IPS-NIHi11 (cell line): Measurements from ENCODE around the gene ZDHHC8.
A peak's percentile ranks its signal among the peaks of the same experiment; 100 is the strongest.

Experiments used
- DNase-seq: peaks from one replicate; pipeline ENCODE4 v3.0.0; 2012; ENCODE audit warnings: mixed read lengths, low spot score

Gene ZDHHC8

GRCh38 chr22:20142711-20143621 is 11.4 kb downstream of the ZDHHC8 start:
- no peak for DNase-seq

- DNase-seq = no peak
Observed at GRCh38 chr22:20143883-20144665, 12.5 kb downstream of the ZDHHC8 start.

DNA sequence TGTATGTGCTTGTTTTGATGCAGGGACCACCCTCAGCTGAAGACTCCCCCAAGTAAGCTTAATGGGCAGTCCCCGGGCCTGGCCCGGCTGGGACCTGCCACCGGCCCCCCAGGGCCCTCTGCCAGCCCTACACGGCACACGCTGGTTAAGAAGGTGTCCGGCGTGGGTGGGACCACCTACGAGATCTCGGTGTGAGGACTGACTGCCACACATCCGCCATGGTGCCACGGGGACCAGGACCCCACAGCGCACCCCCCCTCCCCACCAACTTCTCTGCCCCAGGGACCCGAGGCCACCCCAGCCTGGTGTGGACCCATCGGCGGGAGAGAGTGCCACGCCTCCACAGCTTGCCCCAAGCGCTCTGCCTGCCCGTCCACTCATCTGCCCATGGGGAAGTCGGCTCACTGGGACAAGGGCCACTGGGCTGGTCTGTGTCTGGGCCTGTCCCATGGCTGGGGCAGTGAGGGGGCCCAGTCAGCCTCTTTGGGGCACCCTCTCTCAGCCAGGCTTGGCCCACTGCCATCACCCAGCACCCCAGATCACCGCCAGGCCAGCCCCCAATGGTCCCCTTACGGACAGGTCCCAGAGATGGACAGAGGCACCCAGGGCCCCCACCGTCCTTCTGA is 13.7 kb downstream of the ZDHHC8 start:
- DNase-seq = no peak

DNA sequence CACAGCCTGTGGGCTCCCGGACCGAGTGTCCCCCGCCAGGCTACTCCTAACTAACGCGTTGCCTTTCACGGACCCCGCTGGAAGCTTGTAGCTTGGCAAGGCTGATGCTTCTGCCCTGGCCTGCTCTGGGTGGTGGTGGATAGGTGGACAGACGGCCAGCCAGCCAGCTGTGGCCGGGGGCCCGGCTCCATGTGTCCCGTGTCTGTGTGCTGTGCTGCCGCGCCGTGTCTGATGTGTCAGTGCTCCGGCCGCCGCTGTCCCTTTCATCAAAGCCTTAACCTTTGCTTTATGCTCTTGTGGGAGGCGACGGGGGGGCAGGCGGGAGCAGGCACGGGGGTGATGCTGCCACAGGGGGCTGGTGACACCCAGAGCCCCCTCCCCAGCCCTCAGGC is 14.2 kb downstream of the ZDHHC8 start:
- DNase-seq = no peak

DNA sequence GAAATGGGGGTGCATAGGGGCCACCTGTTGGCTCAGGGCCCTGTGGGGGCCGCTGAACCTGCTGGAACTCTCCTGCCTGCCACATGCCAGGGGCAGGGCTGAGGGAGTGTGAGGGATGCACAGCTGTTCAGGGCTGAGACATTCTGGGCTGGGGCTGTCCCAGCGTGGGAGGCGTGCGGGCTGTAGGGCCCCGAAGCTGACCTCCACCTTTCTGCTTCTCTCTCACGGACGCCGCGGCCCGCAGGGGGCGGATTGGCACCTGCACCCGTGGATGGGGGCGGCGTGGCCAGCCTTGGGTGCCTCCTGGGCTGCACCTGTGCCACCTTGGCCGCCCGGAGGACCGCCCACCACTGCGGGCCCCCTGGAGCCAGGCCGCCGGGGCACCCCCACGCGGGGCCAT is 15.2 kb downstream of the ZDHHC8 start:
- DNase-seq = no peak

- DNase-seq = no peak
Observed at GRCh38 chr22:20147237-20147988, 15.8 kb downstream of the ZDHHC8 start.

- no peak for DNase-seq
Observed at GRCh38 chr22:20148414-20148813, 16.8 kb downstream of the ZDHHC8 start.

DNA sequence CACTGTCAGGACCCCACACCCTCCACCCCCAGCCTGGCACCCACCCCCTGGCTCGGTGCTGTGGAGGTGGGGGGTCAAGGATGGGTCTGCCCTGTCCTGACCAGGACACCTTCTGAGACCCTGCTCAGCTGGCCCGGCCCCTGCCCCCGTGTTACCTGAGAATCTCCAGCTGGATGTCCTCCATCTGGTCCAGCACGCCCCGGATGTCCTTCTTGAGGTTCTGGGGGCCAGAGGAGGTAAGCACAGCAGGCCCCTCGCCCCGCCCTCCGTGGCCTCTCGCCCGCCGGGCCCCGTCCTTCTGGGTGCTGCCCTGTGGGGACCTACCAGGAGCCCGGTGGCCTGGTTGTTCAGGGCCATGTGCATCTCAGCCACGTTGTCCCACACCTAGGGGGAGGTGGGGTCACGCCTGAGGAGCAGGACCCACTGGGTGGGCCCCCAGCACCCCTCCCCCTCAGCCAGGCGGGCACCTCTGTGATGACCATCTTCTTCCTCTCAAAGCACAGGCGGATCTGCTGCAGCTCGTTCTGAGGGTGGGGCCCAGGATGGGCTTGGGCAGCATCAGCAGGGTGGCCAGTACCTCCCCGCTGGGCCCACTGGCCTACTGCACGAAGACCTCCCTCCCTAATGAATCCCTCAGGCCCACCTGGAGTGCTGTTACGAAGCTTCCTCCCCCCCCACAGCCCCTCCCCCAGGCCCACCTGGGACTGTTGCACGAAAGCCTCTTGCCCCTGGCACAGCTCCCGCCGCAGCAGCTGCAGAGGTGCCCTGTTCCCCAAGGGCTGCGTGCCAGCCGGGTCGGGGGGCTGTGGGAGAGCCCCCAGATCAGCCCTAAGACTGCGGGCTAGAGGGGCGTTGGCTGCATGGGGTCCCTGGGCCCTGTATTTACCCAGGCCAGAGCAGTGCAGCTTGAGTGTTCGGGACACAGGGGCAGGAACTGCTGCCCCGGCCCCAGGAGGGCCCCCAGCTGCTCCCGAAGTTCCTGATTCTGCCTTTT is 17.9 kb downstream of the ZDHHC8 start:
- DNase-seq = no peak

DNA sequence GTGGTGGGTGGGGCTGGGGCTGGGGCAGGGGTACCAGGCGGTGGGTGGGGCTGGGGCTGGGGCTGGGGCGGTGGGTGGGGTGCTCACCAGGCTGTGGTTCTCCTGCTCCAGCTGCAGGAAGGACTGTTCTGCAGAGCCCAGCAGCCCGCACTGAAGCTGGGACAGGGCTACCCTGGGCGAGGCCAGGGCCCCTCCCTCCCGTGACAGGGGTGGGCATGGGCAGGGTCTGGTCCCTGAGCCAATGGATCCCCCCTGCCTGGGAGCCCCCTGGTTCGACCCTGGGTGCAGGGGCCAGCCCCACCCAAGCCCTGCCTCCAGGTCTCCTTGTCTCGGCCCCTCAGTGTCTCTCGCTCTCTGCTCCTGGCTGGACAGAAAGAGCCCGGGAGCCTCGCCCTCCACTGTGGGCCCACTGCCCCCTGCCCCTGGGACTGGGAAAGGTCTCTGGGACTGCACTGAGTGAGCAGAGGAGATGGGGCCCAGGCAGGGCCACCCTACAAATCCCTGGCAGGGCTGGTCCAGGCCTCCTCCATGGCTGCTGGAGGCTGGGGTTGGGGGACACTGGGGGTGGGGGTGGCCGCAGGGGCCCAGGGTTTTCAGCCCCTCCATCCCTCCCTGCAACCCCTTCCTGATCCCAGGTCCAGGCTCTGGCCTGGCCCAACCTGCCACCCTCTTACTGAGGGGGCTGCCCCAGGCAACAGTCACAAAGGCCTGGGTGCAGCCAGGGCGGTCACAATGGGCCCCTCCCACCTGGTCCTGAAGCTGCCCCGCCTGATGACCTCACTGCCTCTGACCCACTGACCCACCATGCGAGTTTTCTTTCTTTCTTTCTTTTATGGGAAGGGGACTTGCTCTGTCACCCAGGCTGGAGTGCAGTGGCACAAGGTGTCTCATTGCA is 19.0 kb downstream of the ZDHHC8 start, which contains the start of gene CCDC188:
CCDC188 (minus strand) TSS at position 675 of the 895 bp plus-strand sequence; CDS start at position 606, 69 bp downstream.
- DNase-seq = no peak

DNA sequence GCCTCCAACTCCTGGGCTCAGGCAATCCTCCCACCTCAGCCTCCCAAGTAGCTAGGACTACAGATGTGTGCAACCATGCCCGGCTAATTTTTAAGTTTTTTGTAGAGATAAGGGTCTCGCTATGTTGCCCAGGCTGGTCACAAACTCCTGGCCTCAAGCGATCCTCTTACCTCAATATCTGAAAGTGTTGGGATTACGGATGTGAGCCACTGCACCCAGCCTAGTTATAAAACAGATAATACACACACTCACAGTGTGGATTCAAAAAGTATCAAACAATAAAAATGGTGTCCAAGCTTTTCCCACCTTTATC is 19.6 kb downstream of the ZDHHC8 start:
- no peak for DNase-seq

DNA sequence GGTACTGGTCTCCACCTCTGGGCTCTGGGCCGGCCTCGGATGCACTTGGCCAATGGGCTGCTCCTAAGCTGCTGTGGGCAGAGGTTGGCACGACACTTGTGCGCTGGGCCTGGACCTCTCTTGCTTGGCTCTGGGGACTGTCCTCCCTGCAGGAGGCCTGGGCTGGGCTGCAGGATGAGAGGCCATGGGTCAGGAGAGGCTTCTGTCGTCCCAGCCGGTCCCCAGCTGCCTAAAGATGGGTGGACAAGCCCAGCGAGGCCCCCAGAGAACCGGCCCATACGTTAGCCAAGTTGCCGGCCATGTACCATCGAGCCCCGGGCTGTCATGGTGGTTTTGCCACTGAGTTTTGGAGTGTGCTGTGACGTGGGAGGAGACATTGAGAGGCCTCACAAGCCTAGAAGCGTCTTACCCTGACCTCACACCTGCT is 20.9 kb downstream of the ZDHHC8 start:
- no peak for DNase-seq

DNA sequence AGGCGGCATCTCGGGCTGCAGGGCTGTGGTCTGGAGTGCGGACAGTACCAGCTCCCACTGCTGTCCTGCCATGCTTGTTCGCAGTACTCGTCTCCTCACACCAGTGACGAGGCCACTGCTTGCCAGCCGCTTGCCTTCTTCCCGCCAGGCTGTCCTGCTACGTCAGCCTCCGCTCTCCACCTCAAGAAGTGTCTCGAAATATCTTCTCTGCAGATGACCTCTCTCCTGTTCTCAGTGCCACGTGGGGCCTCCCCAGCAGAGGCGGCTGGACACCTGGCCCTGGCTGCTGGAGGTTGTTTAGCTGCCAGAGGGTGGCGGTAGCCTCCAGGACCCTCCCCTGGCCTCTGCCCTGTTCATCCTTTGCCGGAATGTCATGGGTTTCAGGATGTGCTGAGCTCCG is 22.3 kb downstream of the ZDHHC8 start:
- peak; percentile 60 for DNase-seq

DNA sequence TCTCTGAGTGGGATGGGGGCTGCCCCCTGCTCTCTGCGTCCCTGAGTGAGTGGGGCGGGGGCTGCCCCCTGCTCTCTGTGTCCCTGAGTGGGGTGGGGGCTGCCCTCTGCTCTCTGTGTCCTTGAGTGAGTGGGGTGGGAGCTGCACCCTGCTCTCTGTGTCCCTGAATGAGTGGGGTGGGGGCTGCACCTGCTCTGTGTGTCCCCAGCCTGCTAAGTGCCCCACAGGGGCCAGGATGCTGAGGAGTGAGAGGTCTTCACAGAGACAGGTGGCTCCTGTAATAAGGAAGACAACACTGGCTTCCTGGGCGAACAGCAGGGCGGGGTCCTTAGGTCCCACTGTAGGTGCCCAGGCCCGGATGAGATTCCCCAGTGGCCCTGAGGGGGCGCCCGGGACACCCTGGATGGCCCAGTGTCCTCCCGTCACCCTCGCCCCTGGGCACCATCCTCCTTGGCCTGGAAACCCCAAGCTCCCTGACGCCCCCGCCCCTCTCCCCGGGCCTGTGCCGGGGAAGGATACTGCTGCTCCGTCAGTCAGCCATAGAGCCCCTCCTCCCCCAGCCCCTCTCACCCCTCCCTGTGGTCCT is 23.1 kb downstream of the ZDHHC8 start:
- DNase-seq = no peak

- peak; percentile 45 for DNase-seq
Observed at GRCh38 chr22:20155330-20156041, 23.9 kb downstream of the ZDHHC8 start.

DNA sequence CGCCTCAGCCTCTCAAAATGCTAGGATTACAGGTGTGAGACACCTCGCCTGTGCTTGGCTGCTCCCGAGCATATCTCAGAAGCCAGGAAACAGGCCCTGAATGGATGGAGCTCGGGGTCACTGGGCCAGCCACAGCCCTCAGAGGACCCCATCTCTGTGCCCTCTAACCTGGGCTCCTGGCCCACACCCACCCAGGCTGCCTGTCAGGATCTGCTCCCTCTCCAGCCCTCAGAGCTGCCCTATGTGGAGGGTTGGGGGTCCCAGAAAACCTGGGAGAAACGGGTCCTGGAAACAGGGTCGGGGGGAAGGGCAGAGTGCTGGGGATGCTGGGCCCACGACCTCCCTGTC is 24.4 kb downstream of the ZDHHC8 start:
- no peak for DNase-seq

DNA sequence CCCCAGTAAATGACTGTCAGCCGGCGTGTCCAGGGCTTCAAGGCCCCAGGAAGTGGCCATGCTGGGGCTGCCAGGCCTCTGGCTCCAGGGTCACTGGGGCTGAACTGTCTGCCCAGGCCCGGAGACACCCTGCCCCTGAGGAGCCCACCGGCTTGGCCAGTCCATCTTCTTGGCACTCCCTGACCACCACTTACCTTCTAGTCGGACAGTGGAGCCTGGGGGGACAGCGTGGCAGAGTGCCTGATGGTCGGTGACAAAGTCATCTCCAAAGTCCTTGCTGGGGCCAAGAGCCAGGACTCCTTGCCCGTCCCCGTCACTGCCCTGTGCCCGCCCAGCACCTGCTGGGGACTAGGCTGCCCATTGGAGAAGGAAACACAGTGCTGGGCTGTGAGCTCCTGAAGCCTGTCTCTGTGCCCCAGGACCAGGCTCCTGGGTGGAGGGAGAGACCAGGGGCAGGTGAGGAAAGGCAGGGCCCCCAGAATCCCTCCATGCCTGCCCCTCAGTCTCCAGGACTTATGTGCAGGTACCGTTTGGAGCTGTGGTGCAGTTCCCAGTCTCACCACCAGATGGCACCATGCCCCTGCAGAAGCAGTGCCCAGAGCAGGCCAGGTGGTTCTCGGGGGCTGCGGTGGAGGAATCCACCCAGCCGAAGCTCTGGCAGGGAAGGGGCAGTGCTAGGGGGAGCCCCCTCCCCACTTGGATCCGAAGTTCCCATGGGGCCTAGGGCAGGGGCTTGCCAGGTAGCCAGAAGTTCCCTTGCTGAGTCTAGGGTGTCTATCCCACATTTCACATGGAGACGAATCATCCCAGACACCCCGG is 25.2 kb downstream of the ZDHHC8 start:
- DNase-seq = peak; percentile 91

- DNase-seq = no peak
Observed at GRCh38 chr22:20157430-20158183, 26.0 kb downstream of the ZDHHC8 start.
